GM12878 (cell line): ENCODE measurements around the gene PRR5L.

Experiments used
- ETV6 ChIP-seq, 2 experiments: fragments of 450-650 bp in 1 of 2; IDR thresholded peaks in 1 of 2; conservative IDR thresholded peaks in 1 of 2; 2 replicates each; pipeline ENCODE4 v1.6.1; 2014; ENCODE audit warnings: antibody characterized with exemption in 1 of 2, borderline replicate concordance in 1 of 2, low read depth in 1 of 2, mild to moderate bottlenecking in 1 of 2, moderate library complexity in 1 of 2
- TCF3 ChIP-seq: IDR thresholded peaks from 2 replicates; pipeline ENCODE4 v1.6.1; 2012; ENCODE audit warnings: low read depth, mild to moderate bottlenecking, low read length, borderline replicate concordance; ENCODE audit not compliant: insufficient read depth
- ZNF217 ChIP-seq: fragments of 450-650 bp; IDR thresholded peaks from 2 replicates; pipeline ENCODE4 v1.6.1; 2017; ENCODE audit warnings: antibody characterized with exemption, mild to moderate bottlenecking

DNA sequence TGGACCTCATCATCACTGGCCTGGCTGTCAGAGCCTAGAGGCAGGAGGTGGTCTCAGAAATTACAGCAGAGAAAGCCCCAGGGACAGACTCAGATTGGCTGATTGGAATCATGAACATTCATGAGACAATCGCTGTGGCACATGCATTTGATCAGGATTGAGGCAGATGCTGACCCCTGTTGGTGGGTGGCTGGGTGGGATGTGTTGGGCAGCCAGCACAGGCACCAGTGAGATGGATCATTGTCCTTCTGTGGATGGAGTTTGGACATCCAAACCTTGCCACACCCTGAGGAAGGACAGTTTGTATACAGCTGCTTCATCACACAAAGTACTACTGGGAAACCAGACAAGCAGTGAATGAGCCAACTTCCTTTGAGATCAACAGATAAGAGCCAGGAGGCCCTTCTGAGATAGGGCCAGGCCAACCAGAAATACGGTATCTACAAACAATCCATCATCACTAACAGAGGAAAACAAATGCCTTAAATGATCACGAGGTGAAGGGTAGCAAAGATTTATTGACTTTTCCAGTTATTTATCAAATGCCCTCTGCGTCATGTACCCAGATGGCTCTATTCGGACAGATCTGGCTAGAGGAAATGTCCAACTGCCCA, 24.2 kb upstream of the PRR5L start:
- TF ChIP-seq TCF3 (no peak), ZNF217 (no peak), ETV6 (conservative IDR thresholded peaks at IDR 0.05 in 1 of 2, IDR thresholded peaks at IDR 0.05 in 1 of 2; ENCODE audit: borderline replicate concordance in 1 of 2, low read depth in 1 of 2) (no peak)
